Epithelial cell of proximal tubule (primary cell): ENCODE measurements around the gene CGB5. TPM values are rescaled to one million over a fixed set of nuclear protein-coding genes. Genes with fewer than 3 reads are reported as not detected.
"Not testable (repeated sequence)": the region's sequence is repeated elsewhere in the genome, so short reads cannot be mapped to it uniquely, and the experiment has no call there.

Source experiments
- DNase-seq: peaks from one replicate; pipeline ENCODE4 v3.0.0-alpha.2; 2011; ENCODE audit warnings: low read depth
- H3K4me3 ChIP-seq: 2 replicates; pipeline ENCODE4 v1.5.1; 2011; ENCODE audit warnings: low read depth, mild to moderate bottlenecking, low read length
- total RNA-seq: library from RNA; depleted of rRNA; stranded (reverse); fragments of >200 nt; gene quantifications from 2 replicates; pipeline ENCODE4 v1.2.3, GENCODE V29; 2015
- TF ChIP-seq, protein P1 (sequence below): conservative IDR thresholded peaks from 2 replicates; pipeline ENCODE4 v1.5.1; 2012; ENCODE audit warnings: low read depth, mild to moderate bottlenecking, low read length

CGB5 gene
- total RNA-seq, 1 donor from 2014 or later: not detected

DNA sequence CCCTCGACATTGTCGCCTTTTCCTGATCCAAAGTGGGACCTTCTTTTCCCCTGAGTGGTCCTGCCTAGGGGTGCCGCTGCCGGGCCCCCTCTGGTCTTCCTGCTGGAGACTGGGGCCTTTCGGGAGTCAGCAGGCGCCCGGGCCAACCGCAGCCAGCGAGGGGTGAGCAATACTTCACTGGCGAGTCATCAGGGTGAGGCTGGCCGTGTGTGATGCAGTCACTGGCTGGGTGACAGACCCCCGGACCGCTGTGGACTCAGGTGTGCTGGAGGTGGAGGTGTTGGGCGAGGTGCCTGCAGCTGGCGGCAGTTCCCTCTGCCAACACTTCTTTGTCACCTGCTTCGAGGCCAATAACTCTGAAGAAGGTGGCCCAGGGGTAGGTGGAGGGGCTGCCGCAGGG is 1.5 kb upstream of the CGB5 start:
- no peak for DNase-seq
- TF ChIP-seq, protein P1, sequence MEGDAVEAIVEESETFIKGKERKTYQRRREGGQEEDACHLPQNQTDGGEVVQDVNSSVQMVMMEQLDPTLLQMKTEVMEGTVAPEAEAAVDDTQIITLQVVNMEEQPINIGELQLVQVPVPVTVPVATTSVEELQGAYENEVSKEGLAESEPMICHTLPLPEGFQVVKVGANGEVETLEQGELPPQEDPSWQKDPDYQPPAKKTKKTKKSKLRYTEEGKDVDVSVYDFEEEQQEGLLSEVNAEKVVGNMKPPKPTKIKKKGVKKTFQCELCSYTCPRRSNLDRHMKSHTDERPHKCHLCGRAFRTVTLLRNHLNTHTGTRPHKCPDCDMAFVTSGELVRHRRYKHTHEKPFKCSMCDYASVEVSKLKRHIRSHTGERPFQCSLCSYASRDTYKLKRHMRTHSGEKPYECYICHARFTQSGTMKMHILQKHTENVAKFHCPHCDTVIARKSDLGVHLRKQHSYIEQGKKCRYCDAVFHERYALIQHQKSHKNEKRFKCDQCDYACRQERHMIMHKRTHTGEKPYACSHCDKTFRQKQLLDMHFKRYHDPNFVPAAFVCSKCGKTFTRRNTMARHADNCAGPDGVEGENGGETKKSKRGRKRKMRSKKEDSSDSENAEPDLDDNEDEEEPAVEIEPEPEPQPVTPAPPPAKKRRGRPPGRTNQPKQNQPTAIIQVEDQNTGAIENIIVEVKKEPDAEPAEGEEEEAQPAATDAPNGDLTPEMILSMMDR: no peak
- H3K4me3 ChIP-seq: no peak overlapping the region

DNA sequence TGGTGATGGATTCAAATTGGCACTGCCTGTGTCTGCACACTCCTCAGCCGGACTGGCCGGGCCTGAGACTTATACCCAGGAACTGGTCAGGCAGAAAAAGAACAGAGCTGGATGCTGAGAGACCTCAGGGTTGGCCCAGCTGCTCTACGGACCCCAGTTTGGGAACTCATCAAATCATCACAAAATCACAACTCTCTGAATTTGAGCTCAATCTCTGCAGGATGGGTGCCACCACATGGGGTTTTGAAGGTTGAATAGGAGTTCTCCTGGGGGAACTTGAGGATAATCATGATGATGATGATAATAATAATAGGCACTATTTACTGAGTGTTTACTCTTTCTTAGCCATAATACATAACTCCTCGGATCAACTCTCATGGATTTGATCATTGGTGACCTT is 982 bp upstream of the CGB5 start:
- DNase-seq, H3K4me3 ChIP-seq: not testable (repeated sequence)

DNA sequence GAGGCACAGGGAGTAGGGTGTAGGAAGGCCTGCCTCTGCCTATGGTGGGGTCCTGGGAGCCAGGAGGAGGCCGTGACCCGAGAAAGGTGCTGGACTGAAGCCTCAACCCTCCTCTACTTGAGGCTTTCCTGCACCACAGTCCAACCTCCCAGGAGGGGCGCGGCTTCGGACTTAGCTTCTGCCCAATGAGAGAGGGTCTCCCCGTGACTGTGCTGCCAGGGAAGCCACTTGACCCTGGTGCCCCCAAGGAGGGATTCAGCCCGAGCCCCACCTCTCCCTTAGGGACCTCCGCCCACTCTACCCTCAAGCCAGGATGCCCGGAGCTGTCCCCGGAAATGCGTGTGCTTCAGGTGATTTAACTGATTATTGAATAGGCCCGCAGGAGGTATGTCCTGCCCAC is 5.4 kb downstream of the CGB5 start, which contains the start of gene CGB8:
Gene CGB8 (minus strand): TSS at position 101 of the 400 bp plus-strand sequence. CDS start 372 bp downstream, outside the sequence.
- H3K4me3 ChIP-seq, DNase-seq: not testable (repeated sequence)

DNA sequence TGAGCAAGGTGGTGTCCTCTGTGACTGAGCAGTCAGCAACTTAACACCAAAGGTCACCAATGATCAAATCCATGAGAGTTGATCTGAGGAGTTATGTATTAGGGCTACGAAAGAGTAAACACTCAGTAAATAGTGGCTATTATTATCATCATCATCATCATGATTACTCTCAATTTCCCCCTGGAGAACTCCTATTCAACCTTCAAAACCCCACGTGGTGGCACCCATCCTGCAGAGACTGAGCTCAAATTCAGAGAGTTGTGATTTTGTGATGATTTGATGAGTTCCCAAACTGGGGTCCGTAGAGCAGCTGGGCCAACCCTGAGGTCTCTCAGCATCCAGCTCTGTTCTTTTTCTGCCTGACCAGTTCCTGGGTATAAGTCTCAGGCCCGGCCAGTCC is 6.2 kb downstream of the CGB5 start:
- not testable (repeated sequence) for H3K4me3 ChIP-seq, DNase-seq

DNA sequence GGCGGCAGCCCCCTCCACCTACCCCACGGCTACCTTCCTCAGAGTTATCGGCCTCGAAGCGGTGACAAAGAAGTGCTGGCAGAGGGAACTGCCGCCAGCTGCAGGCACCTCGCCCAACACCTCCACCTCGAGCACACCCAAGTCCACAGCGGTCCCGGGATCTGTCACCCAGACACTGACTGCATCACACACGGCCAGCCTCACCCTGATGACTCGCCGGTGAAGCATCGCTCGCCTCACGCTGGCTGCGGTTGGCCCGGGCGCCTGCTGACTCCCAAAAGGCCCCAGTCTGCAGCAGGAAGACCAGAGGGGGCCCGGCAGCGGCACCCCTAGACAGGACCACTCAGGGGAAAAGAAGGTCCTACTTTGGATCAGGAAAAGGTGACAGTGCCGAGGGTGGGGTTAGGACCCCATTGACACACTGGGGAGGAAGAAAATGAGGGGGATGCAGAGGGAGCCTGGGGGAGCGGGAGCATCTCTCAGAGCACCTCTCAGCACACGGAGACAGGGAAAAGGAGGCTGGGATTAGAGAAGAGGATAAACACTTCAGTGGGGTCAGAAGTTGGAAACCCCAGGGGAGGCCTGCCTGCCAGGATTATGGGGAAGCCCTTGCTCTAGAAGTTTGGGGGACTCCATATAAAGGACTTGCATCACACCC is 6.9 kb downstream of the CGB5 start:
- DNase-seq, H3K4me3 ChIP-seq: not testable (repeated sequence)

DNA sequence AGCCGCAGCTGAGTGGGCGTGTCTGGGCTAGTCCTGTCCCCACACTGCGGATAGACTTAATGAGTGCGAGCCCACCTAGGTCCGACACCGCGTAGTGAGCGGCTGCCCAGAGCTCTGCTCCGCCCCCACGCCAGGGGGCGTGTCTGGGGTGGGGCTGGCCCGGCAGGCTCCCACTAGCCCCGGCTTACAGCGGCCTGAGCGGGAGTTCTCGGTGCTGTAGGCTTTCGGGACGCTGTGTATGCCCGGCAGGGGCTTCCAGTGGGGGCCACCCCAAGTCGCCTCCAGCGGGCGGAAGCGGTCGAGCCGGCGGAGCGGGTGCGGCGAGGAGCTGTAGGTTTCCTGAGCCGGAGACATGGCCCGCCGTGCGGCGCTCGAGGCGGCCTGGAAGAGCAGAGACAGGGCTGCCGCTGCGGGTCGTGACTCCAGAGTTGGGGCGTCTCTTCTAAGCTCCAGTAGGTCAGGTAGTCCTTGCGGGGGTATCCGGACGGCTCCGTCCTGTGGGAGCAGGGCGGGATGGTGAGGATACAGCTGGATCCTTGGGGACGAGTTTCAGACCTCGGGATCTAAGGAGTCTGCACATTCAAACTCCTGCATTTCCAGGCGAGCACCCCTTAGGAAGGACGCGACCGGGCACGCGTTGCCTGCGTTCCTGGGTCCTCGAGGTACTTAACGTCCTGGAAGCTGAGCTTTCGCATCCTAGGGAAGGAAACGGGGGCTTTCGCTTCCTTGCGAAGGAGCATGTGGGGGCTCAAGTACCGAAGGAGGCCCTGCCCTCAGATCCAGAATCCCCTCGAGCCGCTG is 12.7 kb downstream of the CGB5 start:
- TF ChIP-seq, protein P1: peak; percentile 39
- peak overlapping the region; percentile 60 for H3K4me3 ChIP-seq
- no peak for DNase-seq

DNA sequence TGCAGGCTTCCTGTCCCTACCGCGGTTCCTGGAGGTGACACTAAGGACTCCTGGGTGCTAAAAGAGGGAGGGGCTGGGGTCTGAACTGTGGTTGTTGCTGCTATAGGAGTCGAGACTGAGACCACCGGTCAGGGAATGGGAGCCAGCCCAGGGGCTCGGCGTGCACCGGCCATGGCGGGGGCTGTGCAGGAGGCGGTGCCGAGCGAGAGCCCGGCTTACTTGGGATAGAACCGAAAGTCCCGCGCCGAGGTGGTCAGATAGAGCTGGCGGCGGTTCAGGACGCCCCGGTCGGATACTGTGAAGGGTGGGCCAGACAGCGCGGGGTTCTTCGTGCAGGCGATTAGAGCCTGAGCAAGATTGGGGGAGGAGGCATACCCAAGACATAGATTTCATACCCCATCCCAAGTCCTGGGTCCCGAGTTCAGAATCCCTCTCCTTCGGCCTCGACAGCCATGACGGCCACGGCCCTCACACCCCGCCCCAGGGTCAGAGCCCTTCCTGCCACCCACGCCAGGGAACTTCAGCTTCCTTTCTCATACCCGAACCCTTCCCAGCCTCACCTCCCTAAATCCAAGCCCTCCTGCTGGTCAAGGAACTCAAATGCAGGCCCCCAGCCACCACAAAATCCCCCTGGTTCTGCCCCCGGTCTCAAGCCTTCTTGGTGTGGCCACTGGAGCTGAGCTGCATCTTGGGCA is 13.4 kb downstream of the CGB5 start:
- peak overlapping the region; percentile 60 for H3K4me3 ChIP-seq
- not testable (repeated sequence) for DNase-seq

DNA sequence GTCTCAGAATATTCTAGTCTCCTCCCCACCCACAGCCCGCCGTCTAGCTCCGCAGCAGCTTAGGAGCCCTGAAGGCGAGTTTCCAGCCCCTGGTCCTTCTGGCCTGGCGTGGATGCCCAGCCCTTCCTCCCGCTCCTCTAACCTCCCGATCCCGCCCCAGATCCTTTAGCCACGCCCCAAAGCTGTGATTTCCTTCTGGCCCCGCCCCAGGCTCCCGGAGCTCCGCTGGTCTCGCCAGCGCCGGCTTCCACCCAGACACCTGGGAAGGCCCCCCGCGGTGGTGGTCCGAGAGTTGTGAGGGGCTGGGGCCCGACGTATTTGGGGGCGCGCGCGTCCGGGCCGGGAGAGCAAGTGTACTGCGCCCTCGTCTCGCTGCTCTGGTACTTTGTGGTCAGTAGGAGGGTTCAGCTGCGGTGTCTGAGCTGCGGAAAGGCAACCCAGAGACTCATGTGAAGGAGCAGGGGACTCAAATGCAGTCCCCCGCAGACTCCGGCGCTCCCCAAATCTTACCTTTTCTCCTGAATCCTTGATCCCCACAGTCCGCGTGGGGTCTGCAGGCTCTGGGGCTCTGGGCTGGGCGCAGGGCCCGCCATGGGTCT is 14.1 kb downstream of the CGB5 start, which contains the start of gene CGB7:
Gene CGB7 (minus strand): TSS at position 114 of the 599 bp plus-strand sequence. CDS start 2,374 bp downstream, outside the sequence.
- TF ChIP-seq, protein P1: no peak
- DNase-seq: no peak
- H3K4me3 ChIP-seq: peak within 1 kb of the TSS; percentile 60

DNA sequence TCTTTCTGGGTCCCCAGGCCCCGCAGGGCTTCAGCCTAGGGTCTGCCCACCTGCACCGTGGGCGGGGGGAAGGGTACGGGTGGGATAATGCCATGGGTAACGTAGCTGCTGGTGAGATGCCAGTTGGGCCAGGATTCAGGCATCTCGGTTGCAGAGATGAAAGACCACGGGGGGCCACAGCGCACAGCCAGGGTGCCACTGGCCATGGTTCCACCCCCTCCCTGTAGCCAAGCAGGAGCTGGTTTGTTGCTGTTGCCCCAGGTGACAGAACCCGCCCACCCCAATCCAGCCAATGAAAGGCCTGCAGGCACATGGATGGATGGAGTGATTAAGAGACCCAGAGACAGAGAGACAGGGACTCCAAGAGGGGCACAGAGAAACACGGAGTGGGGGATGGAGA is 14.9 kb downstream of the CGB5 start:
- no peak for DNase-seq
- TF ChIP-seq, protein P1: no peak

More for the DNA sequence above, 14.9 kb downstream of the CGB5 start:
- no peak overlapping the region for H3K4me3 ChIP-seq
